ENCODE data around the gene INTS14. TPM values are rescaled to one million over a fixed set of nuclear protein-coding genes. Genes with fewer than 3 reads are reported as not detected.

The INTS14 gene
- total RNA-seq (2022) (37.7 and 38.2 TPM in 2 replicates), Bru-seq, nascent RNA (percentile 80 among the genes with signal in this experiment), BruChase-seq, experiment 1, labeled RNA remaining after a 2-hour chase (percentile 80 among the genes with signal in this experiment), BruChase-seq, experiment 2, labeled RNA remaining after a 6-hour chase (percentile 73 among the genes with signal in this experiment)
- long read RNA-seq, transcript INTS14-217 (12 exons, 2,615 nt) = minor isoform, 9 of 78 reads
- long read RNA-seq, transcript INTS14-203 (12 exons, 1,980 nt) = minor isoform, 5 of 78 reads
- long read RNA-seq, transcript INTS14-202 (11 exons, 1,741 nt) = minor isoform, 7 of 78 reads
- long read RNA-seq, transcript INTS14-201 (12 exons, 2,393 nt) = major isoform, 31 of 78 reads
- long read RNA-seq, partial matches to known transcripts = 3 of 78 reads
- long read RNA-seq, other reads (novel, unspliced or antisense) = 23 of 78 reads

DNA sequence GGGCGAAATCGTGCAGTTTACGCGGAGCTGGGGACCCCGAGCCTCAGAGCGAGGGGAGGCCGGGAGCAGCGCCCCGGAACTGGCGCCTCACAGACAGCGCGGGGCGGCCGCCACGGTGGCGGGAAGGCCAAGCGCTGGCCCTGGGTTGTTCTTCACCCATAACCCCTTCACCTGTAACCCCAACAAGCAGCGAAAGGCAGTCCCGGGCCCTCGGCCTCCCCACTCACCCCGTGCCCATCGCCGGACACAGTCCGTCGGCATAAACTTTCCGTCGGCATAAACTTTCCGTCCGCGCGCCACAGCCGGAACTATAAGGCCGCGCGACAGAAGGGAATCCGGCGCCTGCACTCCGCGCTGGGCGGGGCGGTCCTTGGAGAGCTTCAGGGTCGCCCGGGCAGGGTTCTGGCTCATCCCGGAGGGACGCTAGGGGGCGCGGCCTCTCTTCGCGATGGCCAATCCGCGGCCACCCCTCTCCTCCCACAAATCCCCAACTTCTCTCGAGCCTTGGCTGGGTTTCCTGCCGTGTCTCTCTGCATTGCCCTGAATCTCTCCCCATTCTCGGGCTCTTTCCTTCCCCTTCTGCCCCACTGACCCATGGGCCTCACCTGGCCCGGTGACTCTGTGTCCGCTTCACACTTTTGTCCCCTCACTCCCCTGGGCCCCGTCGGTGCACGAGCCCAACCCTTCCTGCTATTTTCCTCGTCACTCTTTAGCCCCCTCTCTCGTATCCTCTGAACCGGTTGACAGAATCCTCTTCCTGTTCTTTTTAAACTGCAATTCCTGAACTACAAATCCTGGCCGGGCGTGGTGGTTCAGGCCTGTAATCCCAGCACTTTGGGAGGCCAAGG is at the start of gene INTS14:
Gene INTS14, minus strand, starts transcription at position 261 of the 848 bp plus-strand sequence. CDS start 3,751 bp downstream, outside the sequence.
- TF ChIP-seq, protein P1, sequence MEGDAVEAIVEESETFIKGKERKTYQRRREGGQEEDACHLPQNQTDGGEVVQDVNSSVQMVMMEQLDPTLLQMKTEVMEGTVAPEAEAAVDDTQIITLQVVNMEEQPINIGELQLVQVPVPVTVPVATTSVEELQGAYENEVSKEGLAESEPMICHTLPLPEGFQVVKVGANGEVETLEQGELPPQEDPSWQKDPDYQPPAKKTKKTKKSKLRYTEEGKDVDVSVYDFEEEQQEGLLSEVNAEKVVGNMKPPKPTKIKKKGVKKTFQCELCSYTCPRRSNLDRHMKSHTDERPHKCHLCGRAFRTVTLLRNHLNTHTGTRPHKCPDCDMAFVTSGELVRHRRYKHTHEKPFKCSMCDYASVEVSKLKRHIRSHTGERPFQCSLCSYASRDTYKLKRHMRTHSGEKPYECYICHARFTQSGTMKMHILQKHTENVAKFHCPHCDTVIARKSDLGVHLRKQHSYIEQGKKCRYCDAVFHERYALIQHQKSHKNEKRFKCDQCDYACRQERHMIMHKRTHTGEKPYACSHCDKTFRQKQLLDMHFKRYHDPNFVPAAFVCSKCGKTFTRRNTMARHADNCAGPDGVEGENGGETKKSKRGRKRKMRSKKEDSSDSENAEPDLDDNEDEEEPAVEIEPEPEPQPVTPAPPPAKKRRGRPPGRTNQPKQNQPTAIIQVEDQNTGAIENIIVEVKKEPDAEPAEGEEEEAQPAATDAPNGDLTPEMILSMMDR (IDR thresholded peaks at IDR 0.05; ENCODE audit: insufficient read depth in 1 of 2, low read depth in 1 of 2, low read length in 1 of 2, severe bottlenecking in 1 of 2, unreplicated experiment in 1 of 2) = peak; percentile 66 to 69
- H3K27me3 ChIP-seq (replicated peaks; ENCODE audit: control insufficient read depth, insufficient read depth, low read length) = no peaks in the 10 kb centered on the region
- H3K9me3 ChIP-seq = no peaks in the 10 kb centered on the region
- DNase-seq = peak; percentile 96 to 98
- Mint-ChIP-seq H3K36me3 (ENCODE audit: insufficient read depth, unreplicated experiment) (peaks cover 11% of the 10 kb centered on the region), H3K27ac (ENCODE audit: unreplicated experiment) (peak within 1 kb of the TSS; percentile 99), H3K4me3 (ENCODE audit: unreplicated experiment) (peak within 1 kb of the TSS; percentile 97), H3K9me3 (ENCODE audit: unreplicated experiment) (no peaks in the 10 kb centered on the region), H3K27me3 (ENCODE audit: insufficient read depth, unreplicated experiment) (no peaks in the 10 kb centered on the region), H3K4me1 (ENCODE audit: low read depth, unreplicated experiment) (peaks cover 7% of the 10 kb centered on the region)
- H3K4me3 ChIP-seq (ENCODE audit: low read depth, low read length) = peak within 1 kb of the TSS; percentile 63
- BruUV-seq (replicated peaks) = no TSS peak
- peaks cover 9% of the 10 kb centered on the region for H3K4me1 ChIP-seq
- no peaks in the 10 kb centered on the region for H3K36me3 ChIP-seq (ENCODE audit: control insufficient read depth, insufficient read depth, low read length)
- POLR2A ChIA-PET = interaction anchor here (0.5 to 1.4 kb wide), 9 partner anchors 15 to 375 kb away, joined by 3 to 16 read pairs (median 5); partner anchors contain the start of genes DENND4A and RNU5B-1
- intact Hi-C loops (cut with micrococcal nuclease; ENCODE audit: unreplicated experiment) = loop anchor here (1.0 kb wide), 1 partner anchor 258 kb away; the partner anchor contains the start of gene RAB11A
- CTCF ChIA-PET = interaction anchor here (0.5 to 1.2 kb wide), 12 partner anchors 15 to 319 kb away, joined by 3 to 9 read pairs (median 4); partner anchors contain the start of gene RAB11A

DNA sequence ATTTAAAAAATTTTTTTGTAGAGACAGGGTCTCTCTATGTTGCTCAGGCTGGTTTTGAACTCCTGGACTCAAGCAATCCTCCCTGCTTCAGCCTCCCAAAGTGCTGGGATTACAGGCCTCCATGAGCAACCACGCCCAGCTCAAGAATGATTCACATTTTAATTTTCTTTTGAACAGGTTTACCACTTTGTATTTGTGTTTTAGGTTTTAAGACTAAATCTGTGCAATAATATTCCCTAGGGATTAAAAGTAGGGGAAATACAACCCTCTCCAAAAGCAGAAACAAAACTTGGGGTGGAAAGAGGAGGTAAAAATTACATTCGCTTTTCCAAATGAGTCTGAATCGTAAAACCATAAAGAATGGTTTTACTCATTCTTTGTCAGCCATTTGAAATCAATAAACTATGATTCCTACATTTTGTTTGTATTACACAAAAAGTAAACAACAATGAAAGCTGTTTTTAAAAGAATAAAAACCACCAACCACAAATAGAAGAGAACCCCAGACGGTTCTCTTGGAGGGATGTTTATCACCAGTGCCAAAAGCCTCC is 48.6 kb upstream of the INTS14 start:
- TF ChIP-seq, protein P1 (IDR thresholded peaks at IDR 0.05; ENCODE audit: insufficient read depth in 1 of 2, low read depth in 1 of 2, low read length in 1 of 2, severe bottlenecking in 1 of 2, unreplicated experiment in 1 of 2) = no peak
- no peak overlapping the region for H3K4me3 ChIP-seq (ENCODE audit: low read depth, low read length)
- Mint-ChIP-seq H3K4me3 (ENCODE audit: unreplicated experiment) (no peak overlapping the region), H3K9me3 (ENCODE audit: unreplicated experiment) (no peaks in the 10 kb centered on the region), H3K36me3 (ENCODE audit: insufficient read depth, unreplicated experiment) (no peaks in the 10 kb centered on the region), H3K4me1 (ENCODE audit: low read depth, unreplicated experiment) (peaks cover 9% of the 10 kb centered on the region), H3K27me3 (ENCODE audit: insufficient read depth, unreplicated experiment) (no peaks in the 10 kb centered on the region), H3K27ac (ENCODE audit: unreplicated experiment) (no peak overlapping the region)
- no peaks in the 10 kb centered on the region for H3K9me3 ChIP-seq
- ChIA-PET POLR2A (no interaction called here), CTCF (no interaction called here)
- DNase-seq = no peak
- peaks cover 5% of the 10 kb centered on the region; the same call in 1 of the 2 replicates for H3K4me1 ChIP-seq
- H3K27me3 ChIP-seq (replicated peaks; ENCODE audit: control insufficient read depth, insufficient read depth, low read length) = no peaks in the 10 kb centered on the region
- intact Hi-C loops (cut with micrococcal nuclease; ENCODE audit: unreplicated experiment) = no loop called here
- no TSS peak for BruUV-seq (replicated peaks)
- no peaks in the 10 kb centered on the region for H3K36me3 ChIP-seq (ENCODE audit: control insufficient read depth, insufficient read depth, low read length)

DNA sequence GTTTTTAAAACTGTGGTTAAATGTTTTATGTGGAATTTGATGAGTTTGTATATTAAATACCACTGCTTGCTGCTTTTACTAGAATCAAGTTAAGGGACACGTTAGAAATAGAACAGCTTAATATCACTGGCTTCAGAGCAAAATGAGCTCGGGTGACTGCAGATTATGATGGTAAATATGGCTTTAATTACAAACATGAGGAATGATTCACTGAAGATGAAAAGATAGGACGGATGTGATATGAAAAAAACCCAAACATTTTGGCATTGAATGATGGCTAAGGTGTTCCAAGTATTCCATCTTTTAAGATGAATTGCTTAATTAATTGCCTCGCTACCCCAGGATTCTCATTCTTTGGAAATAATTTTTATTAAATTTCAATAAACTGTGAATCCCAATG is 44.5 kb upstream of the INTS14 start:
- ChIA-PET POLR2A (interaction anchor here (0.6 kb wide), 1 partner anchor 45 kb away, joined by 6 read pairs; no protein-coding TSS in a partner anchor), CTCF (no interaction called here)
- no peak for DNase-seq
- Mint-ChIP-seq H3K4me1 (ENCODE audit: low read depth, unreplicated experiment) (peaks cover 20% of the 10 kb centered on the region), H3K4me3 (ENCODE audit: unreplicated experiment) (no peak overlapping the region), H3K9me3 (ENCODE audit: unreplicated experiment) (no peaks in the 10 kb centered on the region), H3K36me3 (ENCODE audit: insufficient read depth, unreplicated experiment) (no peaks in the 10 kb centered on the region), H3K27ac (ENCODE audit: unreplicated experiment) (no peak overlapping the region), H3K27me3 (ENCODE audit: insufficient read depth, unreplicated experiment) (no peaks in the 10 kb centered on the region)
- no TSS peak for BruUV-seq (replicated peaks)
- Histone ChIP-seq H3K9me3 (no peaks in the 10 kb centered on the region), H3K36me3 (ENCODE audit: control insufficient read depth, insufficient read depth, low read length) (no peaks in the 10 kb centered on the region), H3K4me1 (peaks cover 16% of the 10 kb centered on the region), H3K27me3 (replicated peaks; ENCODE audit: control insufficient read depth, insufficient read depth, low read length) (no peaks in the 10 kb centered on the region), H3K4me3 (ENCODE audit: low read depth, low read length) (no peak overlapping the region)
- TF ChIP-seq, protein P1 (IDR thresholded peaks at IDR 0.05; ENCODE audit: insufficient read depth in 1 of 2, low read depth in 1 of 2, low read length in 1 of 2, severe bottlenecking in 1 of 2, unreplicated experiment in 1 of 2) = no peak
- intact Hi-C loops (cut with micrococcal nuclease; ENCODE audit: unreplicated experiment) = no loop called here

All from Caco-2 (cell line).